HepG2 (cell line): ENCODE results near the gene SEPTIN10. TPM values are rescaled to one million over a fixed set of nuclear protein-coding genes. Genes with fewer than 3 reads are reported as not detected.

Source experiments
- ATAC-seq: fragments of 200-7000 bp; cut with Tn5 transposase; 3 replicates; pipeline ENCODE4 v1.9.1; 2020; ENCODE audit warnings: mild to moderate bottlenecking, moderate library complexity
- BruUV-seq: library from RNA; stranded (reverse); fragments of 400-500 nt; replicated peaks from 2 replicates; lab custom pipeline; 2021; lab: Mats Ljungman, UMichigan
- CTCF ChIA-PET: fragments of 300-600 bp; formaldehyde crosslinking; extraction: SDS; loops from one replicate; lab custom pipeline; 2021; ENCODE audit warnings: low total read pairs, inconsistent platforms, low intra/inter-chr PET ratio; lab: Yijun Ruan, JAX
- POLR2A ChIA-PET: fragments of 350-600 bp; sonication (Branson Sonifier 250); formaldehyde crosslinking; loops from one replicate; lab custom pipeline; 2020; ENCODE audit warnings: antibody characterized with exemption, inconsistent platforms; lab: Yijun Ruan, JAX
- DNase-seq: peaks from one replicate; pipeline ENCODE4 v3.0.0-alpha.2; 2015; ENCODE audit warnings: low spot score
- FAIRE-seq: peaks from 3 replicates; lab custom pipeline; 2011; peaks lifted over from hg19 to GRCh38; lab: Jason Lieb, UNC
- H2AFZ ChIP-seq: one replicate; pipeline ENCODE4 v1.6.1; 2011; ENCODE audit warnings: low read length, inconsistent platforms
- H3K27ac ChIP-seq: fragments of 300-600 bp; 3 replicates; pipeline ENCODE4 v1.8.0; 2011; ENCODE audit warnings: mixed run types, mild to moderate bottlenecking, mixed read lengths, low read length, inconsistent platforms; ENCODE audit not compliant: insufficient read depth; ENCODE audit errors: extremely low read length
- H3K27me3 ChIP-seq, 2 experiments: fragments of 200-600 bp in 1 of 2; 2 replicates in 1 of 2; 3 replicates in 1 of 2; pipeline versions ENCODE4 v1.6.0 to v1.8.0; 2011; ENCODE audit warnings: low read length in 2 of 2, mild to moderate bottlenecking in 2 of 2, moderate library complexity in 2 of 2, inconsistent platforms in 1 of 2; ENCODE audit not compliant: insufficient read depth in 2 of 2, control insufficient read depth in 1 of 2
- H3K36me3 ChIP-seq, 2 experiments: fragments of 200-600 bp in 1 of 2; replicated peaks in 1 of 2; 2 replicates in 1 of 2; 3 replicates in 1 of 2; pipeline versions ENCODE4 v1.5.1 to v1.8.0; 2011; ENCODE audit warnings: low read length in 2 of 2, inconsistent platforms in 1 of 2; ENCODE audit not compliant: insufficient read depth in 2 of 2, control insufficient read depth in 1 of 2
- H3K4me1 ChIP-seq: 2 replicates; pipeline ENCODE4 v1.5.1; 2012; ENCODE audit warnings: low read length, inconsistent platforms; ENCODE audit not compliant: insufficient read depth
- H3K4me2 ChIP-seq: 2 replicates; pipeline ENCODE4 v1.6.0; 2011; ENCODE audit warnings: low read depth, low read length, inconsistent platforms
- H3K4me3 ChIP-seq, 3 experiments: fragments of 200-600 bp in 1 of 3; sonication (generic), shearing (Covaris generic) in 1 of 3; replicated peaks in 1 of 3; 2 replicates each; pipeline ENCODE4 v1.5.1; 2011 to 2016; ENCODE audit warnings: low read length in 3 of 3, inconsistent platforms in 2 of 3, low read depth in 2 of 3, mild to moderate bottlenecking in 2 of 3, control low read depth in 1 of 3, mixed read lengths in 1 of 3; ENCODE audit not compliant: insufficient read depth in 1 of 3
- H3K79me2 ChIP-seq: one replicate; pipeline ENCODE4 v1.6.1; 2011; ENCODE audit warnings: low read length, inconsistent platforms; ENCODE audit not compliant: insufficient read depth
- H3K9ac ChIP-seq: 2 replicates; pipeline ENCODE4 v1.6.0; 2011; ENCODE audit warnings: mild to moderate bottlenecking, low read depth, low read length, inconsistent platforms; ENCODE audit not compliant: insufficient read depth
- H3K9me3 ChIP-seq: 2 replicates; pipeline ENCODE4 v1.5.1; 2012; ENCODE audit warnings: mild to moderate bottlenecking, low read length
- H4K20me1 ChIP-seq: 2 replicates; pipeline ENCODE4 v1.6.0; 2011; ENCODE audit warnings: inconsistent platforms, mild to moderate bottlenecking, low read length, moderate library complexity; ENCODE audit not compliant: insufficient read depth
- ARID2 ChIP-seq: sonication (generic); formaldehyde crosslinking; IDR thresholded peaks from 2 replicates; pipeline ENCODE4 v1.8.1; 2022; ENCODE audit warnings: mild to moderate bottlenecking, missing genetic modification reagents, borderline replicate concordance
- HMG20A ChIP-seq: IDR thresholded peaks from 2 replicates; pipeline ENCODE4 v1.6.1; 2016; ENCODE audit warnings: borderline replicate concordance
- HNRNPLL ChIP-seq: fragments of 200-400 bp; formaldehyde crosslinking; IDR thresholded peaks from 2 replicates; pipeline ENCODE4 v1.6.1; 2017; ENCODE audit warnings: mild to moderate bottlenecking, low read depth, low read length; ENCODE audit not compliant: poor library complexity, severe bottlenecking
- POLR2AphosphoS5 ChIP-seq: IDR thresholded peaks from 2 replicates; pipeline ENCODE4 v1.6.1; 2012; ENCODE audit warnings: low read depth, low read length
- SETDB1 ChIP-seq: sonication (generic); formaldehyde crosslinking; IDR thresholded peaks from 2 replicates; pipeline ENCODE4 v1.5.1; 2020; ENCODE audit warnings: missing genetic modification reagents, mild to moderate bottlenecking, borderline replicate concordance
- SRF ChIP-seq: IDR thresholded peaks from 2 replicates; pipeline ENCODE4 v1.6.1; 2011; ENCODE audit warnings: mild to moderate bottlenecking, low read depth, low read length, moderate library complexity
- U2AF1 ChIP-seq: fragments of 200-400 bp; formaldehyde crosslinking; optimal IDR thresholded peaks from 2 replicates; pipeline ENCODE3; 2017; ENCODE audit warnings: mild to moderate bottlenecking, low read depth, low read length
- ZNF777 ChIP-seq: sonication (generic); formaldehyde crosslinking; IDR thresholded peaks from 2 replicates; pipeline ENCODE4 v1.4.0; 2020; ENCODE audit warnings: missing genetic modification reagents
- WGBS: methylation state at CpG from one replicate; pipeline ENCODE4 v1.1.6; 2017; ENCODE audit warnings: low lambda C conversion rate; 5-methylcytosine and 5-hydroxymethylcytosine counted together
- in situ Hi-C: cut with HindIII; loops from 2 replicates; pipeline ENCODE4 v1.10.0; 2017; ENCODE audit warnings: low pct_unique_long_range_greater_than_20kb; ENCODE audit not compliant: extremely low pct_ligation_motif_present
- intact Hi-C: fragments of 100-400 bp; cut with micrococcal nuclease; formaldehyde crosslinking; loops from one replicate; pipeline ENCODE4 v1.10.0; 2022; ENCODE audit not compliant: unreplicated experiment
- polyA plus RNA-seq, 8 experiments: library from polyadenylated mRNA; depleted of rRNA in 3 of 8; stranded (reverse) in 7 of 8; unstranded in 1 of 8; fragments of >200 nt; fragmentation: Illumina TruSeq in 4 of 8; extraction: Trizol in 4 of 8; gene quantifications; 2 replicates each; pipeline versions ENCODE4 v1.2.1 to v1.2.3, GENCODE V29; 2011 to 2016; ENCODE audit warnings: low read depth in 4 of 8, missing spikeins in 1 of 8, mixed read lengths in 1 of 8; ENCODE audit not compliant: insufficient read depth in 1 of 8
- total RNA-seq, 5 experiments: library from RNA; depleted of rRNA; stranded (reverse); fragments of >200 nt; fragmentation: Illumina TruSeq; extraction: Trizol; gene quantifications; 2 replicates each; pipeline ENCODE4 v1.2.3, GENCODE V29; 2016; ENCODE audit warnings: low read depth in 1 of 5

SEPTIN10 gene
- total and polyA plus RNA-seq, 2 of the 13 experiments (the other 11 are each of a cell fraction or from before 2014, with no cell fraction given) = 45.8 to 67.5 TPM

DNA sequence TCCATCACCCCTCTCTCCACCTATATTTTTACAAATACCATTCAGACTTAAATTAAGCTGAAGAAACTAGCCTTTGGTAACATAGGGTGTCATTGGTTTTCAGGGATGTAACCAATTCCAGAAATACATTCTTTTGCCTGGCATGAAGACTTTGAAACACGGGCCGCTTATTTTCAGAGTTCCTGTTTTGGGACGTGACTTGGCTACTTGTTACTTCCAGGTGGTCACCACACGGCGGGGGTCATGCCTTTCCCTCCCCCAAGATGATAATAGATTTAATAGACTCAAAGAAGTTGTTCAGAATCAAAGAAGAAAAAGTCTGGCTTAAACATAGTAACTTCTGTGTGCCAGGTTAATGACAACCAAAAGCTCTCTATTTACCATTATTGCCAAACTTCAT, 110.6 kb downstream of the SEPTIN10 start:
- Histone ChIP-seq H3K4me1 (no peaks in the 10 kb centered on the region), H3K9ac (no peak overlapping the region), H4K20me1 (no peaks in the 10 kb centered on the region), H3K36me3 (no peaks in the 10 kb centered on the region), H3K79me2 (no peaks in the 10 kb centered on the region), H3K27ac (no peak overlapping the region), H3K4me3 (no peak overlapping the region), H3K27me3 (peaks cover 4 to 24% of the 10 kb centered on the region in 2 experiments; a peak in 2 of 5 replicates), H3K9me3 (no peaks in the 10 kb centered on the region), H3K4me2 (no peak overlapping the region), H2AFZ (no peak overlapping the region)
- in situ Hi-C loops = loop anchor here (5.0 kb wide), 1 partner anchor 376 kb away; the partner anchor contains the start of gene SH3RF3
- CTCF ChIA-PET = no interaction called here
- DNase-seq (no peak), FAIRE-seq (no peak), ATAC-seq (no peak)
- 47% methylated on average over 5 of the region's 5 CpGs for WGBS
- intact Hi-C loops = no loop called here
- no peak for TF ChIP-seq HMG20A
- BruUV-seq = no TSS peak
- POLR2A ChIA-PET = no interaction called here

DNA sequence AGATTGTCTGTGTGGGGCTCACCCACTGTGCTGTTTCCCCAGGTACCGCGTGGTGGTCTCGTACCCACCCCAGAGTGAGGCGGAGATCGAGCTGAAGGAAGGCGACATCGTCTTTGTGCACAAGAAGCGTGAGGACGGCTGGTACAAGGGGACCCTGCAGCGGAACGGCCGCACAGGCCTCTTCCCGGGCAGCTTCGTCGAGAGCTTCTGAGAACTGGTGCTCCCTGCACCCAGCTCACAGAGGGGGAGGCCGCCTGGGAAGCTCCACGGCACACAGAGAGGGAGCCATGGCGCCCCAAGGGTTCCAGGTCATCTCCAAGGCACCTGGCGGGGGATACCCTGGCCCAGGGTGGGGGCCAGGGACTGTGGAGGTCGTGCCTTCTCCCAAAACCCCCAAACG, 112.3 kb downstream of the SEPTIN10 start:
- no peak overlapping the region for H2AFZ ChIP-seq
- DNase-seq (no peak), ATAC-seq (no peak), FAIRE-seq (no peak)
- H3K27ac ChIP-seq = no peak overlapping the region
- no peaks in the 10 kb centered on the region for H3K4me1 ChIP-seq
- BruUV-seq = no TSS peak
- no peak overlapping the region for H3K9ac ChIP-seq
- H3K4me2 ChIP-seq = no peak overlapping the region
- in situ Hi-C loops = loop anchor here (5.0 kb wide), 1 partner anchor 374 kb away; the partner anchor contains the start of gene SH3RF3
- no peaks in the 10 kb centered on the region for H3K36me3 ChIP-seq
- ChIA-PET POLR2A (no interaction called here), CTCF (no interaction called here)
- intact Hi-C loops = no loop called here
- H3K4me3 ChIP-seq = no peak overlapping the region
- H3K9me3 ChIP-seq = no peaks in the 10 kb centered on the region
- no peaks in the 10 kb centered on the region for H3K79me2 ChIP-seq
- 73% methylated on average over 11 of the region's 21 CpGs for WGBS
- TF ChIP-seq ARID2 (no peak), U2AF1 (no peak), ZNF777 (CRISPR knock-in tag) (no peak), SETDB1 (CRISPR knock-in tag) (no peak), POLR2AphosphoS5 (no peak), SRF (no peak), HNRNPLL (no peak)
- TF ChIP-seq, all 625 proteins: peak for 0
- Histone ChIP-seq H4K20me1 (no peaks in the 10 kb centered on the region), H3K27me3 (peaks cover 3 to 13% of the 10 kb centered on the region in 2 experiments; a peak in 2 of 5 replicates)
